ENCODE results near the gene MXD1.
A peak's percentile ranks its signal among the peaks of the same experiment; 100 is the strongest.
"Not testable (repeated sequence)": the region's sequence is repeated elsewhere in the genome, so short reads cannot be mapped to it uniquely, and the experiment has no call there.

MXD1 gene, protein sequence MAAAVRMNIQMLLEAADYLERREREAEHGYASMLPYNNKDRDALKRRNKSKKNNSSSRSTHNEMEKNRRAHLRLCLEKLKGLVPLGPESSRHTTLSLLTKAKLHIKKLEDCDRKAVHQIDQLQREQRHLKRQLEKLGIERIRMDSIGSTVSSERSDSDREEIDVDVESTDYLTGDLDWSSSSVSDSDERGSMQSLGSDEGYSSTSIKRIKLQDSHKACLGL

GRCh38 chr2:69914950-69915945, at the start of gene MXD1:
Gene MXD1, plus strand, starts transcription at chr2:69915109. Its CDS starts 222 bp downstream, at chr2:69915331.
- DNase-seq (ENCODE audit: low spot score) = no peak

DNA sequence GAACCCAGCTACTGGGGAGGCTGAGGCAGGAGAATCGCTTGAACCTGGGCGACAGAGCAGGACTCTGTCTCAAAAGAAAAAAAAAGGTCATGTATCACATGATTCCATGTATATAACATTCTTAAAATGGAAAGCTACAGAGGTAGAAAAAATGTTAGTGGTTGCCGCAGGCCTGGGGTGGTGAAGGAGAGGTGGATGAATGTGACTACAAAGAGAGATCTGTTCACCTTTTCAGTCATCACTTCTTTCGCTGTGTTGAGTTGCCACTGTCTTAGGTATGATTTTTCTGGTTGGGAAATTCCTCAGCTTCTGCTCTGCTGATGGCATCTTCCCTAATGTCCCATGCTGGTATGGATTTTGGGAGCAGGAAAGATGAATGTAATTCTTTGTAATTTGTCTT, 26.5 kb upstream of the MXD1 start:
- DNase-seq (ENCODE audit: low spot score) = no peak

DNA sequence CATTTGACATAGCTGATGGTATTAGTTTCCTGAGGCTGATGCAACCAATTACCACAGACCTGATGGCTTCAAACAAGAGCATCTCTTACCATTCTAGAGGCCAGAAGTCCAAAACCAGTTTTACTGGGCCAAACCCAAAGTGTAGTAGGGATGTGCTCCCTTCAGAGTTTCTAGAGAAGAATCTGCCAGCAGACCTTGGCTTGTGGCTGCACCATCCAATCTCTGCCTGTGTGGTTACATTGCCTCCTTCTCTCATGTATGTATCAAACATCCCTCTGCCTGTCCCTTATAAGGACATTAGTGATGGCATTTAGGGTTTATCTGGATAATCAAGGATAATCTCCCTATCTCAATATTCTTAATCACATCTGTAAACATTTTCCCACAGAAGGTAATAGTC, 25.6 kb upstream of the MXD1 start:
- DNase-seq (ENCODE audit: low spot score) = no peak

GRCh38 chr2:69890881-69891280, 24.0 kb upstream of the MXD1 start:
- no peak for DNase-seq (ENCODE audit: low spot score)

DNA sequence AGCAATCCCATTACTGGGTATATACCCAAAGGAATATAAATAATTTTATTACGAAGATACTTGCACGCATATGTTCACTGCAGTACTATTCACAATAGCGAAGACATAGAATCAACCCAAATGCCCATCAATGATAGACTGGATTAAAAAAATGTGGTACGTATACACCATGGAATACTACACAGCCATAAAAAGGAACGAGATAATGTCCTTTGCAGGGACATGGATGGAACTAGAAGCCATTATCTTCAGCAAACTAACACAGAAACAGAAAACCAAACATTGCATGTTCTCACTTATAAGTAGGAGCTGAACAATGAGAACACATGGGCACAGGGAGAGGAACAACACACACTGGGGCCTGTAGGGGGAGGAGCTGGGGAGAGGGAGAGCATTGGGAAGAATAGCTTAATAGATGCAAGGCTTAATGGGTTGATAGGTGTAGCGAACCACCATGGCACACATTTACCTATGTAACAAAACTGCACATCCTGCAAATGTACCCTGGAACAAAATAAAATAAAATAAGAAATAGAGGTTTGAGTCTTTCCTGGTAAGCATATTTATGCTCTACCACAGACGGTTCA, 22.0 kb upstream of the MXD1 start:
- not testable (repeated sequence) for DNase-seq (ENCODE audit: low spot score)

GRCh38 chr2:69893684-69894551, 21.0 kb upstream of the MXD1 start, which contains the start of gene SNRNP27:
Gene SNRNP27, plus strand, starts transcription at chr2:69893956. Its CDS starts 29 bp downstream, at chr2:69893985.
- DNase-seq (ENCODE audit: low spot score) = peak; percentile 86

GRCh38 chr2:69894737-69895136, 20.2 kb upstream of the MXD1 start:
- DNase-seq (ENCODE audit: low spot score) = not testable (repeated sequence)

- DNase-seq (ENCODE audit: low spot score) = no peak
These were observed 12.5 kb upstream of the MXD1 start for GRCh38 chr2:69902213-69902922.

DNA sequence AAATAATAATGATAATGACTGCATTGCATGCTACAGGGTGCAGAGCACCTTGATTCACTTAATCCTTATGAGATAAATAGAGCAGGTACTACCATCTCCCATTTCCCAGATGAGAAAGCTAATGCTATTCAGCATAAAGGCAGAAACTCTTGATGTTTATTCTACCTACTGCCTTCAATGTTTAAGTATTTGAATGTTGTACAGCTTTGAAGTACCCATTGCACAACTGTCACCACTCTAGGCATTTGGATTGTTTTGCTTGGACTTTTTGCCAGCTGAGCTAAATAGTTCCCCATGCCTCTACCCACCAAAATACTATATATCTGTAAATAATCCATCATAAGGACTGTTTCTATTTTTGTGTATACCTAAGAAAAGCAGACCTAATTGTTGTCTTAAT, 7.7 kb upstream of the MXD1 start:
- no peak for DNase-seq (ENCODE audit: low spot score)

DNA sequence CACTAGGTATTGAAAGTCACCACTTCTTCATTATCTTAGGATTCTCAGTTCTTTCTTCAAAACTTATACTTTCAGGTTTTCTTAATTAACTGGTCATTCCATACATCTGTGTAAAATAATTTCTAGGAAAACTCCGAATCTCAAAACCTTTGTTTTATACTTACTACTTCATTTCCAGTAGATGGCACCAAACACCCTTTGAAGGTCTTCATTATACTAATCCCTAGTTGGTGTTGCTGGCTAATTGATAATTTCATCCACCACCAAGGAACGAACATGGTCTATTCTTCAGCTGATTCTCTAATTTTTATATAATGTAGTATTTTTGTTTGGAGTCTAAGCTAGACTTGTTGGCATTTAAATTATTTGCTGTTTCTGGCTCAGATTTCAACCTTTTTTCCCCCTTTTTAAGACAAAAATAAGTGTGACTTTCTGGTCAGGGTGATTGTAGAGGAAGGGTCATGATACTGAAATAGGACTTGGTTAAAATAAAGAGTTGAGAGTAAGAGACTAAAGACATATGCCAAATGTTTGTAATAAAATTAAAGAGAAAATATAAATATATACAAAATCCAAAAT, 2.8 kb upstream of the MXD1 start:
- no peak for DNase-seq (ENCODE audit: low spot score)

GRCh38 chr2:69914164-69914949, 552 bp upstream of the MXD1 start:
- peak; percentile 99 for DNase-seq (ENCODE audit: low spot score)

GRCh38 chr2:69916106-69916505, 1.2 kb downstream of the MXD1 start:
- no peak for DNase-seq (ENCODE audit: low spot score)

DNA sequence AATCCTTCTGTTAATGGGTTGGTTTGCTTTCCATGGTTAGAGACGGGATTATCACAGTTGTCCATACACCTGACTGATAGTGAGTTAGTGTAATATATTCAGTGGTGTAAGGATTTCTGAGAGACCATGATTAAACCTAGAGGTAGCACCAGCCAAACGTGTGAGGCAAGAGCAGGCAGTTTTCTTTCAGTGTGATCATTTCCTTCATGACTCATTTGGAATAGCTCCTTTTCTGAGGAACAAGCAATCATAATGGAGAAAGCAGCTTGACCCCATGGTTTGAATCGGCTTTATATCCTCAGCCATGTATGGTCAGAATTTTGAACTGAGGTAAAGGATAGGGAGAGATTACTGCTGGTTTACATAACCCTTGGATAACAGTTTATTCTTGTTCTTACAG, 2.9 kb downstream of the MXD1 start:
- DNase-seq (ENCODE audit: low spot score) = no peak

DNA sequence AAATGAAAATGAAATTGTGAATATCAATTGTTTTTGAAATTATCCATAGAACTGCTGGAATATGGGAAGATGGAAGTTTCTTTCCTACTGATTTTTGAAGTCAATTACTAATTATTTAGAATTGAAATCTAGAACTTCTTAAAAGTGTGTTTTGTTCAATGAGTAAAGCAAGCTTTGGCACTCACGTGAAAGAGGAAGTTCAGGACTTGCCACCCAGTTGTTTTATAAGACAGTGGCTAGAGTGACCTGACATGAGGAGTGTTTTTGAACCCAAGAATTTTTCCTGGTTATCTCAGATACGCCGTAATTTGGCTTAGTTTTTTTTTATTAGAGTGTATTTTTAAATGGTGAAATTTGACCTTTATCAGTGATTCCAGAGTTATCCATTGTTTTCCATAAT, 3.5 kb downstream of the MXD1 start:
- DNase-seq (ENCODE audit: low spot score) = no peak

DNA sequence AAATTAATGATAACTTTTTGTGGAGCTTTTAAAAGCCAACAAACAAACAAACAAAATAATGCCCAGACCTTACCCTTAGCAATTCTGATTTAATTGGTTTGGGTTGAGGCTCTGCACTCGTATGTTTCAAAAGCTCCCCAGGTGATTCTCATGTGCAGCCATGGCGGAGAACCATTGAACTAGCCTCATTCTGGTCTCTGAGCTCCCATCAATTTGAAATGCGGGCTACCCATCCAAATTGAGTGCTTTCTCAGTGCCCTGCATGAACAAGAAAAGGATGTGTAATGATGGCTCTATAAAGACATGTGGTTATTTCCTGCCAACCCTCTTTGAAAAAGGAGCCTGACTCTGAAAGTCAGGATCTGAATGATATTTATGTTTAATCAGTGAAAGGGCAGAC, 8.2 kb downstream of the MXD1 start:
- no peak for DNase-seq (ENCODE audit: low spot score)

DNA sequence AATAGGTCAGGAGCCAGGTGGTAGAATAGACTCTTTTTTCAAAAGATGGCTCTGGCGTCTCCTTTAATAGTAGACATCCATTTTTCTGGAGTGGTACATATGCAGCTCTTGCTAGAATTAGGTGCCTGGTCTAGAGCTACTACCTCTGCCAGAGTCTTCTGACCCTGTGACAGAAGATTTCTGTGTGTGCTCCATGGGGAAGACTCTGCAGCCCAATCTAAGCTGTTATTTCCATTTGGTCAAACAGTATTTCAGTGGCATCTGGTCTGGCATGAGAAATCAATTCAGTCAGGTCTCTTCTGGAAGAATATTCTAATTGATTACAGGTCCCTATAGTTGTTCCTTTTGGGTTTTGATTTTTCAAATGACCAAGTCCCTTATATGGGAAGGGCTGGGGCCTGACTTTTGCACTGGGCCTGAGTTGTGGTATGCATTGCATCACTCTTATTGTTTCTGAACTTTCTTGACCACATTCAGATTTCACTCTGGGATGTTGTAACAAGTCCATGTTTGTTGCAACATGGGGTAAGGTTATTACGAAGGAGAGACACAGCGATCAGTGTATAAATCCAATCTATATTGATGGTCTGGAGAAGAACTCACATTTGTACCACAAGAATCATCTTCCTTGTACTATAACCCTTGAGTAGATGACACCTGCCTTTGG, 12.1 kb downstream of the MXD1 start:
- DNase-seq (ENCODE audit: low spot score) = no peak

GRCh38 chr2:69931832-69932595, 17.1 kb downstream of the MXD1 start:
- no peak for DNase-seq (ENCODE audit: low spot score)

- no peak for DNase-seq (ENCODE audit: low spot score)
These were observed 17.6 kb downstream of the MXD1 start for GRCh38 chr2:69932596-69932922.
